Neural cell (in vitro differentiated cells): Measurements from ENCODE around the gene TP53I11. TPM values are rescaled to one million over a fixed set of nuclear protein-coding genes. Genes with fewer than 3 reads are reported as not detected.

Experiments used
- H2AFZ ChIP-seq: fragments of 200-600, 300-800 bp; sonication (generic), shearing (Covaris generic); 2 replicates; pipeline ENCODE4 v1.6.0; 2014; ENCODE audit warnings: low read depth, mild to moderate bottlenecking, antibody characterized with exemption, low read length, moderate library complexity
- H3F3A ChIP-seq: fragments of 200-600 bp; shearing (Covaris generic); 2 replicates; pipeline ENCODE4 v1.6.1; 2016; ENCODE audit warnings: mild to moderate bottlenecking, moderate library complexity, mixed read lengths, antibody characterized with exemption, low read length; ENCODE audit not compliant: insufficient read depth, poor library complexity, severe bottlenecking
- H3K27ac ChIP-seq: fragments of 200-600, 300-800 bp; sonication (generic), shearing (Covaris generic); 2 replicates; pipeline ENCODE4 v1.5.1; 2014; ENCODE audit warnings: mild to moderate bottlenecking, low read length, moderate library complexity
- H3K27me3 ChIP-seq: fragments of 300-800, 200-600 bp; sonication (generic), shearing (Covaris generic); 2 replicates; pipeline ENCODE4 v1.6.0; 2014; ENCODE audit warnings: mild to moderate bottlenecking, low read depth, low read length, moderate library complexity; ENCODE audit not compliant: insufficient read depth
- H3K36me3 ChIP-seq: fragments of 300-800, 200-600 bp; sonication (generic), shearing (Covaris generic); 2 replicates; pipeline ENCODE4 v1.5.1; 2014; ENCODE audit warnings: mild to moderate bottlenecking, antibody characterized with exemption, low read length, moderate library complexity; ENCODE audit not compliant: insufficient read depth
- H3K4me2 ChIP-seq: fragments of 300-800, 200-600 bp; sonication (generic), shearing (Covaris generic); 2 replicates; pipeline ENCODE4 v1.6.0; 2014; ENCODE audit warnings: mild to moderate bottlenecking, low read length
- H3K4me3 ChIP-seq: fragments of 300-800, 200-600 bp; sonication (generic), shearing (Covaris generic); 2 replicates; pipeline ENCODE4 v1.5.1; 2014; ENCODE audit warnings: mild to moderate bottlenecking, low read length, moderate library complexity
- H3K79me2 ChIP-seq: fragments of 200-600 bp; shearing (Covaris generic); replicated peaks from 2 replicates; pipeline ENCODE4 v1.6.0; 2014; ENCODE audit warnings: mild to moderate bottlenecking, low read length, moderate library complexity; ENCODE audit not compliant: insufficient read depth
- H3K9ac ChIP-seq: fragments of 300-800, 200-600 bp; sonication (generic), shearing (Covaris generic); 2 replicates; pipeline ENCODE4 v1.6.1; 2016; ENCODE audit warnings: mild to moderate bottlenecking, low read length, mixed read lengths
- H3K9me2 ChIP-seq: fragments of 200-600 bp; shearing (Covaris generic); 2 replicates; pipeline ENCODE4 v1.6.1; 2016; ENCODE audit warnings: mild to moderate bottlenecking, low read length, mixed read lengths; ENCODE audit not compliant: insufficient read depth
- H3K9me3 ChIP-seq: fragments of 200-600, 300-800 bp; sonication (generic), shearing (Covaris generic); 2 replicates; pipeline ENCODE4 v1.6.1; 2016; ENCODE audit warnings: mild to moderate bottlenecking, mixed run types, low read length, moderate library complexity, mixed read lengths
- H4K20me1 ChIP-seq: fragments of 200-600 bp; shearing (Covaris generic); 2 replicates; pipeline ENCODE4 v1.6.1; 2016; ENCODE audit warnings: mild to moderate bottlenecking, mixed run types; ENCODE audit not compliant: insufficient read depth
- EP300 ChIP-seq: fragments of 450-650 bp; conservative IDR thresholded peaks from 2 replicates; pipeline ENCODE4 v1.6.1; 2014; ENCODE audit warnings: antibody characterized with exemption, mild to moderate bottlenecking, moderate library complexity; ENCODE audit not compliant: poor library complexity, severe bottlenecking
- EZH2 ChIP-seq: fragments of 200-600, 300-800 bp; shearing (Covaris generic), sonication (generic); IDR thresholded peaks from 2 replicates; pipeline ENCODE4 v1.6.1; 2014; ENCODE audit warnings: antibody characterized with exemption, low read length, borderline replicate concordance, mild to moderate bottlenecking; ENCODE audit not compliant: insufficient read depth, poor library complexity, severe bottlenecking
- MXI1 ChIP-seq: fragments of 450-650 bp; conservative IDR thresholded peaks from 2 replicates; pipeline ENCODE4 v1.6.1; 2014; ENCODE audit warnings: antibody characterized with exemption, mild to moderate bottlenecking; ENCODE audit not compliant: poor library complexity, severe bottlenecking
- POLR2AphosphoS5 ChIP-seq: IDR thresholded peaks from 2 replicates; pipeline ENCODE4 v1.6.1; 2012
- RAD21 ChIP-seq: fragments of 450-650 bp; conservative IDR thresholded peaks from 2 replicates; pipeline ENCODE4 v1.6.1; 2014; ENCODE audit warnings: antibody characterized with exemption, mild to moderate bottlenecking, moderate library complexity
- SMC3 ChIP-seq: fragments of 450-650 bp; conservative IDR thresholded peaks from 2 replicates; pipeline ENCODE4 v1.6.1; 2014; ENCODE audit warnings: antibody characterized with exemption, mild to moderate bottlenecking, moderate library complexity; ENCODE audit not compliant: poor library complexity
- TAF1 ChIP-seq: IDR thresholded peaks from 2 replicates; pipeline ENCODE4 v1.6.1; 2012; ENCODE audit warnings: low read depth
- polyA plus RNA-seq: library from polyadenylated mRNA; depleted of rRNA; stranded (reverse); fragments of >200 nt; gene quantifications from 2 replicates; pipeline ENCODE4 v1.2.3, GENCODE V29; 2014
- TF ChIP-seq, protein P1 (sequence below): fragments of 450-650 bp; IDR thresholded peaks from 2 replicates; pipeline ENCODE4 v1.5.1; 2014; ENCODE audit warnings: antibody characterized with exemption, mild to moderate bottlenecking, moderate library complexity; ENCODE audit not compliant: poor library complexity, severe bottlenecking
- TF ChIP-seq, protein P2 (sequence below): IDR thresholded peaks from 2 replicates; pipeline ENCODE4 v1.6.1; 2012; ENCODE audit warnings: borderline replicate concordance

TP53I11 gene
- polyA plus RNA-seq, 1 donor from 2014 or later = 30.0 TPM

DNA sequence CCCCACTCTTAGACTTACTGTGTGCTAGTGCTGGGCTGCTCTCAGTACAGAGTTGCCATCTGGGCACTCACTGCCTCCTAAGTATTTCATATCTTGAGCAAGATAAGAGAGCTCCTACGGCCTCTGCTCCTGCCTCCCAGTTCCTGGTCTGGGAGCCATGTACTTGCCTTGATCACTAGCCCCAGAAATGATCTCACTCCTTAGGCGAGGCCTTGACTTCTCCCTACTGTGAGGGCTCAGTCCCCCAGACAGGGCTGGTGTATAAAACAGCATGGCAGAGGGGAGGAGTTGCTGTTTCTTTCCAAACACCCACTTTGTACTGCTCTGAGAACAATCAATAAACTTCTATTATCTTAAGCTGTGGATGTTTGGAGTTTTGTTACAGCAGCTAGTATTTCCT, 47.4 kb upstream of the TP53I11 start:
- Histone ChIP-seq H3K9me3 (no peaks in the 10 kb centered on the region), H3K4me3 (no peak overlapping the region), H3F3A (no peaks in the 10 kb centered on the region), H3K36me3 (no peaks in the 10 kb centered on the region), H3K27ac (no peak overlapping the region), H4K20me1 (no peaks in the 10 kb centered on the region), H3K79me2 (no peaks in the 10 kb centered on the region), H3K27me3 (no peaks in the 10 kb centered on the region), H3K4me2 (no peak overlapping the region), H3K9ac (no peak overlapping the region), H3K9me2 (no peaks in the 10 kb centered on the region), H2AFZ (no peak overlapping the region)
- no peak for TF ChIP-seq POLR2AphosphoS5

DNA sequence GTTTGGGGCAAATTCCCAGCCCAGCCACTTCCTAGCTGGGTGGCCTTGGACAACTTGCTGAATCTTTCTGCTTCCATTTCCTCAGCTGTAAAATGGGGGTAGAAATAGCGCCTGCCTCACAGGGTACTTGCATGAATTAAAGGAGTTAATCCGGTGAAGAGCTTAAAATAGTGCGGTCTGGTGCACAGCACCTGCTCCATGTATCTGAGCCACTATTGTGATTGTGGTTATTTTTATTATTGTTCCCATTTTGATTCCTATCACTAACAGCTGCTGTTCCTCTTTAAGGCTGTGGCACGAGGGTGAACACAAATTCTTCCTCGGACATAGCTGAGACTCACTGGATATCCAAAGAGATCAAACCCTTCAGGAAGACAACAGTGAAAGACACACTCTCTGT, 46.9 kb upstream of the TP53I11 start:
- no peaks in the 10 kb centered on the region for H3K27me3 ChIP-seq
- no peaks in the 10 kb centered on the region for H3K9me3 ChIP-seq
- no peaks in the 10 kb centered on the region for H3K36me3 ChIP-seq
- no peak overlapping the region for H3K27ac ChIP-seq
- no peaks in the 10 kb centered on the region for H3K79me2 ChIP-seq
- no peaks in the 10 kb centered on the region for H4K20me1 ChIP-seq
- TF ChIP-seq EZH2 (no peak), POLR2AphosphoS5 (no peak), SMC3 (no peak), EP300 (no peak), MXI1 (no peak), TAF1 (no peak), RAD21 (no peak)
- TF ChIP-seq, protein P1, sequence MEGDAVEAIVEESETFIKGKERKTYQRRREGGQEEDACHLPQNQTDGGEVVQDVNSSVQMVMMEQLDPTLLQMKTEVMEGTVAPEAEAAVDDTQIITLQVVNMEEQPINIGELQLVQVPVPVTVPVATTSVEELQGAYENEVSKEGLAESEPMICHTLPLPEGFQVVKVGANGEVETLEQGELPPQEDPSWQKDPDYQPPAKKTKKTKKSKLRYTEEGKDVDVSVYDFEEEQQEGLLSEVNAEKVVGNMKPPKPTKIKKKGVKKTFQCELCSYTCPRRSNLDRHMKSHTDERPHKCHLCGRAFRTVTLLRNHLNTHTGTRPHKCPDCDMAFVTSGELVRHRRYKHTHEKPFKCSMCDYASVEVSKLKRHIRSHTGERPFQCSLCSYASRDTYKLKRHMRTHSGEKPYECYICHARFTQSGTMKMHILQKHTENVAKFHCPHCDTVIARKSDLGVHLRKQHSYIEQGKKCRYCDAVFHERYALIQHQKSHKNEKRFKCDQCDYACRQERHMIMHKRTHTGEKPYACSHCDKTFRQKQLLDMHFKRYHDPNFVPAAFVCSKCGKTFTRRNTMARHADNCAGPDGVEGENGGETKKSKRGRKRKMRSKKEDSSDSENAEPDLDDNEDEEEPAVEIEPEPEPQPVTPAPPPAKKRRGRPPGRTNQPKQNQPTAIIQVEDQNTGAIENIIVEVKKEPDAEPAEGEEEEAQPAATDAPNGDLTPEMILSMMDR = no peak
- TF ChIP-seq, protein P2, sequence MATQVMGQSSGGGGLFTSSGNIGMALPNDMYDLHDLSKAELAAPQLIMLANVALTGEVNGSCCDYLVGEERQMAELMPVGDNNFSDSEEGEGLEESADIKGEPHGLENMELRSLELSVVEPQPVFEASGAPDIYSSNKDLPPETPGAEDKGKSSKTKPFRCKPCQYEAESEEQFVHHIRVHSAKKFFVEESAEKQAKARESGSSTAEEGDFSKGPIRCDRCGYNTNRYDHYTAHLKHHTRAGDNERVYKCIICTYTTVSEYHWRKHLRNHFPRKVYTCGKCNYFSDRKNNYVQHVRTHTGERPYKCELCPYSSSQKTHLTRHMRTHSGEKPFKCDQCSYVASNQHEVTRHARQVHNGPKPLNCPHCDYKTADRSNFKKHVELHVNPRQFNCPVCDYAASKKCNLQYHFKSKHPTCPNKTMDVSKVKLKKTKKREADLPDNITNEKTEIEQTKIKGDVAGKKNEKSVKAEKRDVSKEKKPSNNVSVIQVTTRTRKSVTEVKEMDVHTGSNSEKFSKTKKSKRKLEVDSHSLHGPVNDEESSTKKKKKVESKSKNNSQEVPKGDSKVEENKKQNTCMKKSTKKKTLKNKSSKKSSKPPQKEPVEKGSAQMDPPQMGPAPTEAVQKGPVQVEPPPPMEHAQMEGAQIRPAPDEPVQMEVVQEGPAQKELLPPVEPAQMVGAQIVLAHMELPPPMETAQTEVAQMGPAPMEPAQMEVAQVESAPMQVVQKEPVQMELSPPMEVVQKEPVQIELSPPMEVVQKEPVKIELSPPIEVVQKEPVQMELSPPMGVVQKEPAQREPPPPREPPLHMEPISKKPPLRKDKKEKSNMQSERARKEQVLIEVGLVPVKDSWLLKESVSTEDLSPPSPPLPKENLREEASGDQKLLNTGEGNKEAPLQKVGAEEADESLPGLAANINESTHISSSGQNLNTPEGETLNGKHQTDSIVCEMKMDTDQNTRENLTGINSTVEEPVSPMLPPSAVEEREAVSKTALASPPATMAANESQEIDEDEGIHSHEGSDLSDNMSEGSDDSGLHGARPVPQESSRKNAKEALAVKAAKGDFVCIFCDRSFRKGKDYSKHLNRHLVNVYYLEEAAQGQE = no peak
- H3F3A ChIP-seq = no peaks in the 10 kb centered on the region
- no peak overlapping the region for H3K9ac ChIP-seq
- H3K4me3 ChIP-seq = no peak overlapping the region
- no peaks in the 10 kb centered on the region for H3K9me2 ChIP-seq
- H2AFZ ChIP-seq = no peak overlapping the region
- H3K4me2 ChIP-seq = no peak overlapping the region

DNA sequence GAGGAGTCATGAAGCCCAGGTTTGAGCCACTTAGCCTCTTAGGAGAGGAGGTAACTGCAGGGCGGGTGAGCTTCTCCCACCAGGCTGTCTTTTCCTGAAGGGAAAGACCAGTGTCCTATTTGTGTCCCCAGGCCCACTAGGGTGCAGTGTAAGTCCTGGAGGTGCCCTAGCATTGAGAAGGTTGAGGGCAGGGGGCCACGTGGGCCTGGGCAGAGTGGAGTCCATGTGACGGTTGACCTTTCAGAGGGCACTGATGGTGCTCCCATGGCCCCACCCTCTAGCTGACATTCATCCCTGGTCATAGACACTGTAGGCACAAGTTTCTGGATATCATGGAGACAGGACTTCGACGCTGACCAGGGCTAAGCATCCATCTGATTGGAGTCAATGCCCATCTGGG, 44.1 kb upstream of the TP53I11 start:
- Histone ChIP-seq H3K9me3 (no peaks in the 10 kb centered on the region), H4K20me1 (no peaks in the 10 kb centered on the region), H2AFZ (no peak overlapping the region), H3K79me2 (no peaks in the 10 kb centered on the region), H3K9ac (no peak overlapping the region), H3K27ac (no peak overlapping the region), H3K4me3 (no peak overlapping the region), H3K9me2 (no peaks in the 10 kb centered on the region), H3K4me2 (no peak overlapping the region), H3F3A (no peaks in the 10 kb centered on the region), H3K36me3 (no peaks in the 10 kb centered on the region), H3K27me3 (no peaks in the 10 kb centered on the region)
- TF ChIP-seq, protein P1 = no peak
- no peak for TF ChIP-seq POLR2AphosphoS5
- TF ChIP-seq, protein P2 = no peak
- no peak for TF ChIP-seq MXI1
- TF ChIP-seq TAF1 = no peak
- no peak for TF ChIP-seq EZH2
